Mesendoderm (in vitro differentiated cells): ENCODE data around the gene KIF5A.

ENCODE experiments used
- DNase-seq: peaks from one replicate; pipeline ENCODE4 v3.0.0; 2013
- H2AK5ac ChIP-seq: 2 replicates; pipeline ENCODE4 v1.6.1; 2013; ENCODE audit warnings: low read length, inconsistent platforms
- H2BK120ac ChIP-seq: 2 replicates; pipeline ENCODE4 v1.6.1; 2013; ENCODE audit warnings: low read depth, mild to moderate bottlenecking, low read length, moderate library complexity, mixed read lengths
- H2BK15ac ChIP-seq: replicated peaks from 2 replicates; pipeline ENCODE4 v1.6.1; 2013; ENCODE audit warnings: low read depth, mild to moderate bottlenecking, moderate library complexity
- H2BK5ac ChIP-seq: 2 replicates; pipeline ENCODE4 v1.6.1; 2013; ENCODE audit warnings: low read length, inconsistent platforms
- H3K18ac ChIP-seq: 2 replicates; pipeline ENCODE4 v1.6.1; 2013; ENCODE audit warnings: mild to moderate bottlenecking, low read length, mixed read lengths
- H3K23ac ChIP-seq: one replicate; pipeline ENCODE4 v1.6.1; 2013; ENCODE audit warnings: low read length
- H3K27ac ChIP-seq: 2 replicates; pipeline ENCODE4 v1.5.1; 2013; ENCODE audit warnings: low read depth, mild to moderate bottlenecking, inconsistent platforms, low read length, moderate library complexity
- H3K27me3 ChIP-seq: 2 replicates; pipeline ENCODE4 v1.6.1; 2013; ENCODE audit warnings: low read length, control low read depth, mild to moderate bottlenecking, inconsistent platforms; ENCODE audit not compliant: insufficient read depth, poor library complexity
- H3K36me3 ChIP-seq: 2 replicates; pipeline ENCODE4 v1.6.1; 2013; ENCODE audit warnings: low read length, inconsistent platforms; ENCODE audit not compliant: control insufficient read depth, insufficient read depth
- H3K4ac ChIP-seq: one replicate; pipeline ENCODE4 v1.6.1; 2013; ENCODE audit warnings: low read depth, mild to moderate bottlenecking, low read length, moderate library complexity
- H3K4me1 ChIP-seq: 2 replicates; pipeline ENCODE4 v1.6.1; 2013; ENCODE audit warnings: low read depth, low read length, inconsistent platforms; ENCODE audit not compliant: control insufficient read depth
- H3K4me2 ChIP-seq: 2 replicates; pipeline ENCODE4 v1.6.1; 2013; ENCODE audit warnings: low read length
- H3K4me3 ChIP-seq: 2 replicates; pipeline ENCODE4 v1.5.1; 2013; ENCODE audit warnings: mild to moderate bottlenecking, low read length
- H3K56ac ChIP-seq: one replicate; pipeline ENCODE4 v1.6.1; 2013; ENCODE audit warnings: low read length
- H3K79me1 ChIP-seq: 2 replicates; pipeline ENCODE4 v1.6.1; 2013; ENCODE audit warnings: low read length, inconsistent platforms
- H3K79me2 ChIP-seq: 2 replicates; pipeline ENCODE4 v1.6.1; 2013; ENCODE audit warnings: mild to moderate bottlenecking, low read length; ENCODE audit not compliant: control insufficient read depth, insufficient read depth
- H3K9ac ChIP-seq: 2 replicates; pipeline ENCODE4 v1.6.1; 2013; ENCODE audit warnings: low read length, inconsistent platforms
- H4K5ac ChIP-seq: one replicate; pipeline ENCODE4 v1.6.1; 2013; ENCODE audit warnings: low read length
- H4K8ac ChIP-seq: one replicate; pipeline ENCODE4 v1.6.1; 2013; ENCODE audit warnings: low read depth, mild to moderate bottlenecking, control low read depth, low read length, moderate library complexity
- WGBS: extraction: QIAGEN DNeasy Blood & Tissue Kit; methylation state at CpG from one replicate; pipeline ENCODE4 v1.1.7; 2013; ENCODE audit warnings: low lambda C conversion rate, missing lambda C conversion rate; ENCODE audit not compliant: insufficient coverage; ENCODE audit errors: extremely low coverage; 5-methylcytosine and 5-hydroxymethylcytosine counted together

The KIF5A gene

DNA sequence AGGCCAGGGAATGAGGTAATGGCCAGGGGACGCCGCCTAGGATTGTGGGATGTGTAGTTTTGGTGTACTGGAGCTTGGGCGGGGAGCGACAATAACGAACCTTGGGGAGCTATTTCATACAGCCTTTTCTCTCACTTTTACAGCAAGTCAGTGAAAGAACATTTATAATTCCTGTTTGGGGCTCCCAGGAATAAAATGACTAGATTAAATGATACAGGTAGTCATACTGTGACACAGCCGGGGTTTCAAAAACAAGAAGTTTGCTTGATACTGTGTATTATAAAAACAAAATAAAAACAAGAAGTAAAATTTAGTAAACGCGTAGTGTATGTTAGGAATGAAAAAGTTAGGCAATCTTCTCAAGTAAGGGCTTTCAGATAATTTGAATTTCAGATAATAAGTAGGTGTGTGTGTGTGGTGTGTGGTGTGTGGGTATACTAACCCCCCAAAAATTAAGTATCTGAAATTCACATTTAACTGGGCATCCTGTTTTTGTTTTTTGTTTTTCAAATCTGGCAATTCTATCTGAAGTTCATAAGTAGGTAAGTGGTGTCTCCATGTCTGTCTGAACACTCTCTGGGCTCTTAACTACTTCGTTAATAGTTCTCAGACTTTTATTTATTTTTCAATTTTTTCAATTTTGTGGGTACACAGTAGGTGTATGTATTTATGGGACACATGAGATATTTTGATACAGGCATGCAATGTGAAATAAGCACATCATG lies 2.4 kb upstream of the KIF5A start:
- H3K4me3 ChIP-seq = no peak overlapping the region
- no peak overlapping the region for H3K56ac ChIP-seq

DNA sequence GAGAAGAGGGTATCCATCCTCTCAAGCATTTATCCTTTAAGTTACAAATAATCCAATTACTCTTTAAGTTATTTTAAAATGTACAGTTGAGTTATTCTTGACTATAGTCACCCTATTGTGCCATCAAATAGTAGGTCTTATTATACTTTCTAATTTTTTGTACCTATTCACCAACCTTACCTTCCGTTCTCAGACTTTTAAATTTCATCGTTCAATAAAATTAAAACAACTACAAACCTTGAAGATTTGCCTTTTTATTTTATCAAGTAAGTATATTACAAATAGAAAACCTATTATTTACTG lies 1.9 kb upstream of the KIF5A start:
- Histone ChIP-seq H2BK15ac (no peak overlapping the region), H3K79me1 (peaks cover 15% of the 10 kb centered on the region), H2BK120ac (no peak overlapping the region), H4K8ac (no peak overlapping the region), H3K4me2 (no peak overlapping the region), H3K9ac (no peak overlapping the region), H3K79me2 (peaks cover 12% of the 10 kb centered on the region), H3K27ac (no peak overlapping the region), H3K4me1 (peaks cover 8% of the 10 kb centered on the region), H2BK5ac (no peak overlapping the region), H3K56ac (no peak overlapping the region), H4K5ac (no peak overlapping the region), H3K27me3 (peaks cover 2% of the 10 kb centered on the region), H3K4me3 (no peak overlapping the region), H2AK5ac (no peak overlapping the region), H3K36me3 (no peaks in the 10 kb centered on the region), H3K23ac (no peak overlapping the region), H3K18ac (no peak overlapping the region), H3K4ac (no peak overlapping the region)
- 100% methylated on average over 2 of the region's 2 CpGs for WGBS
- DNase-seq = no peak

More for the DNA sequence above, 2.4 kb upstream of the KIF5A start:
- Histone ChIP-seq H3K79me2 (peaks cover 12% of the 10 kb centered on the region), H4K8ac (no peak overlapping the region), H2BK5ac (no peak overlapping the region), H3K36me3 (no peaks in the 10 kb centered on the region), H3K27ac (no peak overlapping the region), H2AK5ac (no peak overlapping the region), H3K79me1 (peaks cover 15% of the 10 kb centered on the region), H3K18ac (no peak overlapping the region), H3K4me2 (no peak overlapping the region), H2BK120ac (no peak overlapping the region), H4K5ac (no peak overlapping the region), H3K9ac (no peak overlapping the region), H3K4ac (no peak overlapping the region), H3K4me1 (peaks cover 8% of the 10 kb centered on the region), H3K23ac (no peak overlapping the region), H3K27me3 (peaks cover 2% of the 10 kb centered on the region), H2BK15ac (no peak overlapping the region)
- no CpG with 5 or more reads among the region's 9 CpGs for WGBS
- DNase-seq = no peak

DNA sequence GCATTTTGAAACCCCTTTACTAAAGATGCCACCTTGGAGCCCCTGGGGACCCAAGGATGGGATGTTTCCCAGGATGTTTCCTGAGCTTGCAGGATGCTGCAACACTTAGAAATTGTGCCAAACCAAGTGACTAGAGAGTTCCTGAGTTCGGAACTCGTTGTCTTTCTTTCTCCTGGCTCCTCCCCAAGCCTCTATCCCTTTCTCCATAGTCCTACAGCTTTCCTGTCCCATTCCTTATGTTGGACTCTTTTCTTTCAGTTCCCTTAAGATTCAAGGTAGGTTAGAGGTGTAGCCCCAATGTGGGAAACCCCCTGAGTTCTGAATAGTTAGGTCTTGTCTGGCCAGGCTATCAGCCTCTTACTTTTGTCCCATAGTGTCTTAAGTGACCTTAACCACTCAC lies 1.4 kb upstream of the KIF5A start:
- no peak for DNase-seq
- peaks cover 15% of the 10 kb centered on the region for H3K79me1 ChIP-seq
- no peak overlapping the region for H3K18ac ChIP-seq
- H3K36me3 ChIP-seq = no peaks in the 10 kb centered on the region
- no peak overlapping the region for H3K4ac ChIP-seq
- no peak overlapping the region for H2AK5ac ChIP-seq
- no CpG with 5 or more reads among the region's 2 CpGs for WGBS
- no peak overlapping the region for H2BK15ac ChIP-seq
- H3K4me2 ChIP-seq = no peak overlapping the region
- no peak overlapping the region for H4K8ac ChIP-seq
- H3K56ac ChIP-seq = no peak overlapping the region
- peaks cover 12% of the 10 kb centered on the region for H3K79me2 ChIP-seq
- no peak overlapping the region for H3K23ac ChIP-seq
- no peak overlapping the region for H2BK120ac ChIP-seq
- no peak overlapping the region for H3K27ac ChIP-seq
- no peak overlapping the region for H3K9ac ChIP-seq
- H3K4me1 ChIP-seq = peaks cover 8% of the 10 kb centered on the region
- H2BK5ac ChIP-seq = no peak overlapping the region
- no peak overlapping the region for H3K4me3 ChIP-seq
- peaks cover 2% of the 10 kb centered on the region for H3K27me3 ChIP-seq
- H4K5ac ChIP-seq = no peak overlapping the region

DNA sequence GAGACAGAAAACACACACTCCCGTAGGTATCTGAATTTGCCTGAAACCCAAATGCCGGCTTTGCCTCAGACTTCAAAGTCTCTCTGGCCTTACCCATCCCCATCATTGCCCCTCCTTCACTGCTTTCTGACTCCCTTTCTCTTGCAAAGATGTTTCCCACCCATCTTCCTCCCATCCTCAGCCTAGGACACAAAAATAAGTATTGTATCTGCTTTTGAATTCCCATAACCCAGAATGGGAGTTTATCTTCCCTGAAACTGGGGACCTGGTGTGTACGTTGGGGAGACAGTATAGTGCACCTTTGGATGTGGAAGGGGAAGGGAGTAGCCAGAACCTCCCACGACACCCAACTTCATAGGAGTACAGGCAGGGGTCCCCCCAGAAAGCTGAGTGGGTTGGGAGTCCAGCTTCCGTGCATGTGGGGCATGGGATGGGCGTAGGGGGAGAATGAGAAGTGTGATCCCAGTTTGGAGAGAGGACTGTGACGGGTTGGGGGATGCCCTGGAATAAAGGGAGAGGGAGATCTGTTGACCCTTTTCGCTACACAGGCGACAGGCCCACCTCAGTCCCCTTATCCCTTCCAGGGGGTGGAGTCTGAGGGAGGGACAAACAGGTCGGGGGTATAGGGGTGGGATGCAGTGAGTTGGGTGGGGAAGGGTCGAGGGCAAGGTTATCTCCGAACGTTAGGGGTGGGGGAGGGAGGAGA lies 488 bp upstream of the KIF5A start:
- peaks cover 12% of the 10 kb centered on the region for H3K79me2 ChIP-seq
- no peaks in the 10 kb centered on the region for H3K36me3 ChIP-seq
- H3K4me3 ChIP-seq = peak overlapping the region; percentile 15
- H4K5ac ChIP-seq = no peak overlapping the region
- H2BK15ac ChIP-seq = no peak overlapping the region
- H2AK5ac ChIP-seq = peak overlapping the region; percentile 38
- DNase-seq = no peak
- peak overlapping the region; percentile 76 for H3K56ac ChIP-seq
- no peak overlapping the region for H3K27ac ChIP-seq
- no peak overlapping the region for H3K4ac ChIP-seq
- H3K9ac ChIP-seq = peak overlapping the region; percentile 55
- no peak overlapping the region for H3K23ac ChIP-seq
- no peak overlapping the region for H4K8ac ChIP-seq
- H2BK5ac ChIP-seq = no peak overlapping the region
- H2BK120ac ChIP-seq = no peak overlapping the region
- no peak overlapping the region for H3K18ac ChIP-seq
- no CpG with 5 or more reads among the region's 13 CpGs for WGBS
- H3K27me3 ChIP-seq = peaks cover 2% of the 10 kb centered on the region
- H3K4me2 ChIP-seq = peak overlapping the region; percentile 50
- H3K79me1 ChIP-seq = peaks cover 15% of the 10 kb centered on the region
- H3K4me1 ChIP-seq = peaks cover 8% of the 10 kb centered on the region

DNA sequence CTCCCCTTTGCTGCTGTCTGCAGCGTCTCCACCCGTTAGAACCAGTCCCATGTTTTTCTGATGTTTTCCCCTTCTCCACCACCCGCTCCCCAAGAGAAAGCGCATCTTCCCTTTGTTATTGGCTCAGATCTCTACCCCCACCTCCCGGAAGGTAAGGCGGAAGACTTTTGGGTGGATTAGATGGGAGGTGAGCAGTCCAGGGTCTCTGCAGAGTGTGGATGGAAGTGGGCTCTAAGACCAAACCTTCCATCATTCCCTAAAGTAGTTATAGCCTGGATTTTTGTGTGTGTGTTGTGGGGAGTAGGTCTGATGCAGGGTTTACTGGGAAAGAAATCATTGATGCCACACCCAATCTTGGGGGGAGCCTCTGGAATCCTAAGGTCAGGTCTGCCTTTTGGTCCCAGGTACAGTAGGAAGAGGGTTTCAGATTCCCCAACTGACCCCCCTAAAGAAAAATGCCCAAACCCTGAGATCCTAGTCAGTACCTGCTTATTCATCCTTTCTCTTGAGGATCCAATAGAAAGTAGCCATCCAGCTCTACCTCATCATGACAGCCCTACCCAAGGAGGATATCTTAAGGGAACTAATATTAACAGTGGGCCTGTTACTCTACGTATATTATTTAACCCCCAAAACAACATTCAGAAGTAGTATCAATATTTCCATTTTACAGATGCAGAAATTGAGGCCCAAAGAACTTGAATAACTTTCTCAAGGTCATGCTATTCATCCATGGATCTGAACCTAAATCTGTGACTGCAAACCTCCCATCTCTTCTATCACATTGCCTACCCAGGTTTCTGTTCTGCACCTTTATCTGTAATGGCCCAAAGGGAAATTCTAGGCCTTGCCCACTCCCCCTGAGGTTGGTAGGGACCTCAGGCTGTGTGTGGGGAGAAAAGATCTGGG lies 1.1 kb downstream of the KIF5A start:
- Histone ChIP-seq H3K9ac (peak overlapping the region; percentile 22), H2BK120ac (no peak overlapping the region), H3K4me1 (peaks cover 5% of the 10 kb centered on the region), H2BK5ac (no peak overlapping the region), H3K27me3 (peaks cover 2% of the 10 kb centered on the region), H4K5ac (no peak overlapping the region), H3K23ac (no peak overlapping the region), H3K79me2 (peaks cover 5% of the 10 kb centered on the region), H2AK5ac (no peak overlapping the region), H3K4me2 (peak overlapping the region; percentile 30), H4K8ac (no peak overlapping the region), H3K79me1 (peaks cover 7% of the 10 kb centered on the region), H2BK15ac (no peak overlapping the region), H3K36me3 (no peaks in the 10 kb centered on the region), H3K27ac (no peak overlapping the region), H3K4me3 (peak overlapping the region; percentile 60), H3K4ac (no peak overlapping the region), H3K56ac (peak overlapping the region; percentile 53), H3K18ac (no peak overlapping the region)
- no peak for DNase-seq
- WGBS = no CpG with 5 or more reads among the region's 7 CpGs
